GM23338 (cell line): ENCODE data around the gene PTPDC1. TPM values are rescaled to one million over a fixed set of nuclear protein-coding genes. Genes with fewer than 3 reads are reported as not detected.

Source experiments
- ATAC-seq: fragments of 200-7000 bp; cut with Tn5 transposase; 3 replicates; pipeline ENCODE4 v1.9.1; 2020
- DNase-seq: peaks from one replicate; pipeline ENCODE4 v3.0.0-alpha.2; 2015; ENCODE audit warnings: low spot score
- H2AFZ ChIP-seq: fragments of 200-600 bp; sonication (generic); 2 replicates; pipeline ENCODE4 v1.8.0; 2016; ENCODE audit warnings: antibody characterized with exemption, mild to moderate bottlenecking, moderate library complexity
- H3F3A ChIP-seq: fragments of 200-600 bp; sonication (generic); replicated peaks from 2 replicates; pipeline ENCODE4 v1.8.0; 2017; ENCODE audit warnings: antibody characterized with exemption, mixed run types, low read depth
- H3K27ac ChIP-seq: fragments of 200-600 bp; sonication (generic); 2 replicates; pipeline ENCODE4 v1.6.1; 2016; ENCODE audit warnings: low read depth
- H3K27me3 ChIP-seq: fragments of 200-600 bp; sonication (generic); 2 replicates; pipeline ENCODE4 v1.8.0; 2016; ENCODE audit warnings: mild to moderate bottlenecking, mixed run types, moderate library complexity; ENCODE audit not compliant: insufficient read depth
- H3K36me3 ChIP-seq: fragments of 200-600 bp; sonication (generic); 2 replicates; pipeline ENCODE4 v1.8.0; 2016; ENCODE audit warnings: mild to moderate bottlenecking; ENCODE audit not compliant: insufficient read depth
- H3K4me1 ChIP-seq: fragments of 200-600 bp; sonication (generic); 2 replicates; pipeline ENCODE4 v1.8.0; 2016; ENCODE audit warnings: mild to moderate bottlenecking, moderate library complexity; ENCODE audit not compliant: insufficient read depth
- H3K4me2 ChIP-seq: fragments of 200-600 bp; sonication (generic); 2 replicates; pipeline ENCODE4 v1.7.1; 2017; ENCODE audit warnings: mixed run types
- H3K4me3 ChIP-seq: fragments of 200-600 bp; sonication (generic); 2 replicates; pipeline ENCODE4 v1.6.1; 2016; ENCODE audit warnings: mixed run types
- H3K79me2 ChIP-seq: fragments of 200-600 bp; sonication (generic); replicated peaks from 2 replicates; pipeline ENCODE4 v1.8.0; 2017; ENCODE audit warnings: mild to moderate bottlenecking; ENCODE audit not compliant: insufficient read depth
- H3K9me2 ChIP-seq: fragments of 200-600 bp; sonication (generic); 2 replicates; pipeline ENCODE4 v1.8.0; 2017; ENCODE audit not compliant: insufficient read depth
- H4K20me1 ChIP-seq: fragments of 200-600 bp; sonication (generic); replicated peaks from 2 replicates; pipeline ENCODE4 v1.8.0; 2017; ENCODE audit warnings: mild to moderate bottlenecking; ENCODE audit not compliant: insufficient read depth
- H3K27ac Mint-ChIP-seq: 2 replicates; pipeline ENCODE4 v1.8.0; 2020; ENCODE audit warnings: inconsistent platforms, mild to moderate bottlenecking, moderate library complexity, mixed read lengths
- H3K27me3 Mint-ChIP-seq: 3 replicates; pipeline ENCODE4 v1.8.0; 2022; ENCODE audit warnings: low read depth, mild to moderate bottlenecking, moderate library complexity, mixed read lengths, inconsistent platforms; ENCODE audit not compliant: insufficient read depth, poor library complexity
- H3K36me3 Mint-ChIP-seq: 3 replicates; pipeline ENCODE4 v1.8.0; 2021; ENCODE audit warnings: low read depth, mild to moderate bottlenecking, inconsistent platforms, moderate library complexity, mixed read lengths
- H3K4me1 Mint-ChIP-seq: 3 replicates; pipeline ENCODE4 v1.8.0; 2020; ENCODE audit warnings: mild to moderate bottlenecking, inconsistent platforms, mixed read lengths
- H3K4me3 Mint-ChIP-seq: 3 replicates; pipeline ENCODE4 v1.8.0; 2021; ENCODE audit warnings: moderate library complexity, mild to moderate bottlenecking, inconsistent platforms, mixed read lengths
- H3K9me3 Mint-ChIP-seq: 3 replicates; pipeline ENCODE4 v1.8.0; 2020; ENCODE audit warnings: moderate library complexity, mild to moderate bottlenecking, inconsistent platforms, mixed read lengths
- CREB1 ChIP-seq: fragments of 250-450 bp; sonication (Bioruptor Pico); IDR thresholded peaks from 2 replicates; pipeline ENCODE4 v1.5.0; 2020; ENCODE audit warnings: low read depth, mild to moderate bottlenecking, moderate library complexity
- EZH2 ChIP-seq: fragments of 200-600 bp; sonication (generic); IDR thresholded peaks from one replicate; pipeline ENCODE4 v1.8.0; 2017; ENCODE audit warnings: antibody characterized with exemption, mild to moderate bottlenecking, low read depth; ENCODE audit not compliant: unreplicated experiment
- EZH2phosphoT487 ChIP-seq: fragments of 200-600 bp; sonication (generic); IDR thresholded peaks from one replicate; pipeline ENCODE4 v1.8.1; 2018; ENCODE audit warnings: antibody characterized with exemption; ENCODE audit not compliant: unreplicated experiment
- JUNB ChIP-seq: IDR thresholded peaks from one replicate; pipeline ENCODE4 v1.6.1; 2016; ENCODE audit warnings: antibody characterized with exemption; ENCODE audit not compliant: unreplicated experiment
- NANOG ChIP-seq: IDR thresholded peaks from 2 replicates; pipeline ENCODE4 v1.6.1; 2016; ENCODE audit warnings: antibody characterized with exemption, borderline replicate concordance
- POLR2AphosphoS5 ChIP-seq: IDR thresholded peaks from 2 replicates; pipeline ENCODE4 v1.6.1; 2016; ENCODE audit warnings: antibody characterized with exemption, low read depth
- REST ChIP-seq: IDR thresholded peaks from one replicate; pipeline ENCODE4 v1.6.1; 2018; ENCODE audit warnings: antibody characterized with exemption; ENCODE audit not compliant: unreplicated experiment
- STAT1 ChIP-seq: IDR thresholded peaks from one replicate; pipeline ENCODE4 v1.6.1; 2016; ENCODE audit warnings: antibody characterized with exemption; ENCODE audit not compliant: unreplicated experiment
- ZNF114 ChIP-seq: fragments of 250-450 bp; sonication (Bioruptor Pico); IDR thresholded peaks from 2 replicates; pipeline ENCODE4 v1.5.0; 2020; ENCODE audit warnings: mild to moderate bottlenecking, moderate library complexity
- ZNF331 ChIP-seq: fragments of 250-450 bp; sonication (Bioruptor Pico); IDR thresholded peaks from 2 replicates; pipeline ENCODE4 v1.5.0; 2020; ENCODE audit warnings: low read depth, mild to moderate bottlenecking, moderate library complexity
- polyA plus RNA-seq: library from polyadenylated mRNA; unstranded; fragments of >200 nt; fragmentation: Nextera tagmentation; extraction: Ambion mirVana; gene quantifications from 2 replicates; pipeline ENCODE4 v1.2.1, GENCODE V29; 2016
- total RNA-seq: library from RNA; depleted of rRNA; stranded (reverse); fragments of >200 nt; shearing (Covaris generic); gene quantifications from 2 replicates; pipeline ENCODE4 v1.2.3, GENCODE V29; 2014
- TF ChIP-seq, protein P1 (sequence below): IDR thresholded peaks from 2 replicates; pipeline ENCODE4 v1.6.1; 2016; ENCODE audit warnings: antibody characterized with exemption
- TF ChIP-seq, protein P2 (sequence below): fragments of 250-450 bp; sonication (Bioruptor Pico); IDR thresholded peaks from 2 replicates; pipeline ENCODE4 v1.5.0; 2020; ENCODE audit warnings: mild to moderate bottlenecking, moderate library complexity
- TF ChIP-seq, protein P3 (sequence below), 2 experiments: fragments of 200-600 bp in 1 of 2; sonication (generic) in 1 of 2; conservative IDR thresholded peaks; 2 replicates each; pipeline versions ENCODE4 v1.5.1 to v1.6.1; 2016 to 2017; ENCODE audit warnings: antibody characterized with exemption in 2 of 2, low read depth in 2 of 2, mild to moderate bottlenecking in 2 of 2, moderate library complexity in 1 of 2

PTPDC1 gene
- total and polyA plus RNA-seq, 2 experiments from 2014 or later, result 4.3 to 10.6 TPM

- peaks cover 19% of the 10 kb centered on the region for H3K9me3 Mint-ChIP-seq
- H3K27me3 Mint-ChIP-seq, result no peaks in the 10 kb centered on the region
- H3F3A ChIP-seq, result no peaks in the 10 kb centered on the region
- H3K9me2 ChIP-seq, result no peaks in the 10 kb centered on the region
- no peaks in the 10 kb centered on the region for H3K27me3 ChIP-seq
- no peaks in the 10 kb centered on the region for H3K4me1 ChIP-seq
- no peaks in the 10 kb centered on the region for H3K36me3 ChIP-seq
- H3K4me3 ChIP-seq, result no peak overlapping the region
- H3K4me3 Mint-ChIP-seq, result no peak overlapping the region
- no peak overlapping the region for H3K27ac ChIP-seq
- ATAC-seq (no peak), DNase-seq (no peak)
- no peak overlapping the region for H3K27ac Mint-ChIP-seq
- H3K4me2 ChIP-seq, result no peak overlapping the region
- H2AFZ ChIP-seq, result no peak overlapping the region
- no peaks in the 10 kb centered on the region for H4K20me1 ChIP-seq
- peaks cover 18% of the 10 kb centered on the region for H3K36me3 Mint-ChIP-seq
- H3K4me1 Mint-ChIP-seq, result no peaks in the 10 kb centered on the region; the same call in 2 of the 3 replicates
- H3K79me2 ChIP-seq, result no peaks in the 10 kb centered on the region
- no peak for TF ChIP-seq JUNB
- TF ChIP-seq EZH2, result no peak
- TF ChIP-seq ZNF331 (CRISPR knock-in tag), result no peak
- no peak for TF ChIP-seq CREB1
- no peak for TF ChIP-seq NANOG
- no peak for TF ChIP-seq EZH2phosphoT487
- TF ChIP-seq ZNF114 (CRISPR knock-in tag), result no peak
- TF ChIP-seq REST, result no peak
- TF ChIP-seq, protein P1, sequence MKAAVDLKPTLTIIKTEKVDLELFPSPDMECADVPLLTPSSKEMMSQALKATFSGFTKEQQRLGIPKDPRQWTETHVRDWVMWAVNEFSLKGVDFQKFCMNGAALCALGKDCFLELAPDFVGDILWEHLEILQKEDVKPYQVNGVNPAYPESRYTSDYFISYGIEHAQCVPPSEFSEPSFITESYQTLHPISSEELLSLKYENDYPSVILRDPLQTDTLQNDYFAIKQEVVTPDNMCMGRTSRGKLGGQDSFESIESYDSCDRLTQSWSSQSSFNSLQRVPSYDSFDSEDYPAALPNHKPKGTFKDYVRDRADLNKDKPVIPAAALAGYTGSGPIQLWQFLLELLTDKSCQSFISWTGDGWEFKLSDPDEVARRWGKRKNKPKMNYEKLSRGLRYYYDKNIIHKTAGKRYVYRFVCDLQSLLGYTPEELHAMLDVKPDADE, result no peak
- no peak for TF ChIP-seq POLR2AphosphoS5
- TF ChIP-seq, protein P2, sequence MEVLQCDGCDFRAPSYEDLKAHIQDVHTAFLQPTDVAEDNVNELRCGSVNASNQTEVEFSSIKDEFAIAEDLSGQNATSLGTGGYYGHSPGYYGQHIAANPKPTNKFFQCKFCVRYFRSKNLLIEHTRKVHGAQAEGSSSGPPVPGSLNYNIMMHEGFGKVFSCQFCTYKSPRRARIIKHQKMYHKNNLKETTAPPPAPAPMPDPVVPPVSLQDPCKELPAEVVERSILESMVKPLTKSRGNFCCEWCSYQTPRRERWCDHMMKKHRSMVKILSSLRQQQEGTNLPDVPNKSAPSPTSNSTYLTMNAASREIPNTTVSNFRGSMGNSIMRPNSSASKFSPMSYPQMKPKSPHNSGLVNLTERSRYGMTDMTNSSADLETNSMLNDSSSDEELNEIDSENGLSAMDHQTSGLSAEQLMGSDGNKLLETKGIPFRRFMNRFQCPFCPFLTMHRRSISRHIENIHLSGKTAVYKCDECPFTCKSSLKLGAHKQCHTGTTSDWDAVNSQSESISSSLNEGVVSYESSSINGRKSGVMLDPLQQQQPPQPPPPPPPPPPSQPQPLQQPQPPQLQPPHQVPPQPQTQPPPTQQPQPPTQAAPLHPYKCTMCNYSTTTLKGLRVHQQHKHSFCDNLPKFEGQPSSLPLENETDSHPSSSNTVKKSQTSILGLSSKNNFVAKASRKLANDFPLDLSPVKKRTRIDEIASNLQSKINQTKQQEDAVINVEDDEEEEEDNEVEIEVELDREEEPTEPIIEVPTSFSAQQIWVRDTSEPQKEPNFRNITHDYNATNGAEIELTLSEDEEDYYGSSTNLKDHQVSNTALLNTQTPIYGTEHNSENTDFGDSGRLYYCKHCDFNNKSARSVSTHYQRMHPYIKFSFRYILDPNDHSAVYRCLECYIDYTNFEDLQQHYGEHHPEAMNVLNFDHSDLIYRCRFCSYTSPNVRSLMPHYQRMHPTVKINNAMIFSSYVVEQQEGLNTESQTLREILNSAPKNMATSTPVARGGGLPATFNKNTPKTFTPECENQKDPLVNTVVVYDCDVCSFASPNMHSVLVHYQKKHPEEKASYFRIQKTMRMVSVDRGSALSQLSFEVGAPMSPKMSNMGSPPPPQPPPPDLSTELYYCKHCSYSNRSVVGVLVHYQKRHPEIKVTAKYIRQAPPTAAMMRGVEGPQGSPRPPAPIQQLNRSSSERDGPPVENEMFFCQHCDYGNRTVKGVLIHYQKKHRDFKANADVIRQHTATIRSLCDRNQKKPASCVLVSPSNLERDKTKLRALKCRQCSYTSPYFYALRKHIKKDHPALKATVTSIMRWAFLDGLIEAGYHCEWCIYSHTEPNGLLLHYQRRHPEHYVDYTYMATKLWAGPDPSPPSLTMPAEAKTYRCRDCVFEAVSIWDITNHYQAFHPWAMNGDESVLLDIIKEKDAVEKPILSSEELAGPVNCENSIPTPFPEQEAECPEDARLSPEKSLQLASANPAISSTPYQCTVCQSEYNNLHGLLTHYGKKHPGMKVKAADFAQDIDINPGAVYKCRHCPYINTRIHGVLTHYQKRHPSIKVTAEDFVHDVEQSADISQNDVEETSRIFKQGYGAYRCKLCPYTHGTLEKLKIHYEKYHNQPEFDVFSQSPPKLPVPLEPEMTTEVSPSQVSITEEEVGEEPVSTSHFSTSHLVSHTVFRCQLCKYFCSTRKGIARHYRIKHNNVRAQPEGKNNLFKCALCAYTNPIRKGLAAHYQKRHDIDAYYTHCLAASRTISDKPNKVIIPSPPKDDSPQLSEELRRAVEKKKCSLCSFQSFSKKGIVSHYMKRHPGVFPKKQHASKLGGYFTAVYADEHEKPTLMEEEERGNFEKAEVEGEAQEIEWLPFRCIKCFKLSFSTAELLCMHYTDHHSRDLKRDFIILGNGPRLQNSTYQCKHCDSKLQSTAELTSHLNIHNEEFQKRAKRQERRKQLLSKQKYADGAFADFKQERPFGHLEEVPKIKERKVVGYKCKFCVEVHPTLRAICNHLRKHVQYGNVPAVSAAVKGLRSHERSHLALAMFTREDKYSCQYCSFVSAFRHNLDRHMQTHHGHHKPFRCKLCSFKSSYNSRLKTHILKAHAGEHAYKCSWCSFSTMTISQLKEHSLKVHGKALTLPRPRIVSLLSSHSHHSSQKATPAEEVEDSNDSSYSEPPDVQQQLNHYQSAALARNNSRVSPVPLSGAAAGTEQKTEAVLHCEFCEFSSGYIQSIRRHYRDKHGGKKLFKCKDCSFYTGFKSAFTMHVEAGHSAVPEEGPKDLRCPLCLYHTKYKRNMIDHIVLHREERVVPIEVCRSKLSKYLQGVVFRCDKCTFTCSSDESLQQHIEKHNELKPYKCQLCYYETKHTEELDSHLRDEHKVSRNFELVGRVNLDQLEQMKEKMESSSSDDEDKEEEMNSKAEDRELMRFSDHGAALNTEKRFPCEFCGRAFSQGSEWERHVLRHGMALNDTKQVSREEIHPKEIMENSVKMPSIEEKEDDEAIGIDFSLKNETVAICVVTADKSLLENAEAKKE (CRISPR knock-in tag), result no peak
- TF ChIP-seq, protein P3, sequence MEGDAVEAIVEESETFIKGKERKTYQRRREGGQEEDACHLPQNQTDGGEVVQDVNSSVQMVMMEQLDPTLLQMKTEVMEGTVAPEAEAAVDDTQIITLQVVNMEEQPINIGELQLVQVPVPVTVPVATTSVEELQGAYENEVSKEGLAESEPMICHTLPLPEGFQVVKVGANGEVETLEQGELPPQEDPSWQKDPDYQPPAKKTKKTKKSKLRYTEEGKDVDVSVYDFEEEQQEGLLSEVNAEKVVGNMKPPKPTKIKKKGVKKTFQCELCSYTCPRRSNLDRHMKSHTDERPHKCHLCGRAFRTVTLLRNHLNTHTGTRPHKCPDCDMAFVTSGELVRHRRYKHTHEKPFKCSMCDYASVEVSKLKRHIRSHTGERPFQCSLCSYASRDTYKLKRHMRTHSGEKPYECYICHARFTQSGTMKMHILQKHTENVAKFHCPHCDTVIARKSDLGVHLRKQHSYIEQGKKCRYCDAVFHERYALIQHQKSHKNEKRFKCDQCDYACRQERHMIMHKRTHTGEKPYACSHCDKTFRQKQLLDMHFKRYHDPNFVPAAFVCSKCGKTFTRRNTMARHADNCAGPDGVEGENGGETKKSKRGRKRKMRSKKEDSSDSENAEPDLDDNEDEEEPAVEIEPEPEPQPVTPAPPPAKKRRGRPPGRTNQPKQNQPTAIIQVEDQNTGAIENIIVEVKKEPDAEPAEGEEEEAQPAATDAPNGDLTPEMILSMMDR (conservative IDR thresholded peaks at IDR 0.05; ENCODE audit: low read depth in 2 of 2), result no peak
- no peak for TF ChIP-seq STAT1
Measured at GRCh38 chr9:94061864-94062263, 22.4 kb upstream of the PTPDC1 start.
